OCI-LY7 (cell line): Measurements from ENCODE around the gene SCAMP5.

Experiments
- EZH2phosphoT487 ChIP-seq: fragments of 200-600 bp; sonication (generic); IDR thresholded peaks from 2 replicates; pipeline ENCODE4 v1.6.1; 2018; ENCODE audit warnings: low read depth, borderline replicate concordance, mild to moderate bottlenecking, mixed run types, antibody characterized with exemption, low read length, moderate library complexity, mixed read lengths
- TF ChIP-seq, protein P1 (sequence below): fragments of 200-600 bp; sonication (generic); conservative IDR thresholded peaks from 2 replicates; pipeline ENCODE4 v1.5.1; 2014; ENCODE audit warnings: mild to moderate bottlenecking, antibody characterized with exemption, low read length, moderate library complexity, mixed read lengths

DNA sequence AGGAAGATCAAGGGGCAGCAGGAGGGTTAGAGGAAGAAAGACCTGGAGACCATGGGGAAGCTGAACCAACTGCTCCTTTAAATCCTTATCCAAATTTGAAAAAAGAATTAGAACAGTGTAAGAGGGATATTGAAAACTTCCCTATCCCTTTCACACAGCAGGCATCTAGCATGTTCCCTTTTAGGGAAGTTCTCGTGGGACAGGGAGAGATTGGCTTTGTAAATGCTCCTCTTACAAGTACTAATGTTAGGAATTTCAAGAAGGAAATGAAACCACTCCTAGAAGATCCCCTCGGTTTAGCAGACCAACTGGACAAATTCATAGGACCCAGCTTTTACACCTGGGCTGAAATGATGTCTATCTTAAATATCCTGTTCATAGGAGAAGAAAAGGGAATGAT lies 69.5 kb downstream of the SCAMP5 start:
- TF ChIP-seq, protein P1, sequence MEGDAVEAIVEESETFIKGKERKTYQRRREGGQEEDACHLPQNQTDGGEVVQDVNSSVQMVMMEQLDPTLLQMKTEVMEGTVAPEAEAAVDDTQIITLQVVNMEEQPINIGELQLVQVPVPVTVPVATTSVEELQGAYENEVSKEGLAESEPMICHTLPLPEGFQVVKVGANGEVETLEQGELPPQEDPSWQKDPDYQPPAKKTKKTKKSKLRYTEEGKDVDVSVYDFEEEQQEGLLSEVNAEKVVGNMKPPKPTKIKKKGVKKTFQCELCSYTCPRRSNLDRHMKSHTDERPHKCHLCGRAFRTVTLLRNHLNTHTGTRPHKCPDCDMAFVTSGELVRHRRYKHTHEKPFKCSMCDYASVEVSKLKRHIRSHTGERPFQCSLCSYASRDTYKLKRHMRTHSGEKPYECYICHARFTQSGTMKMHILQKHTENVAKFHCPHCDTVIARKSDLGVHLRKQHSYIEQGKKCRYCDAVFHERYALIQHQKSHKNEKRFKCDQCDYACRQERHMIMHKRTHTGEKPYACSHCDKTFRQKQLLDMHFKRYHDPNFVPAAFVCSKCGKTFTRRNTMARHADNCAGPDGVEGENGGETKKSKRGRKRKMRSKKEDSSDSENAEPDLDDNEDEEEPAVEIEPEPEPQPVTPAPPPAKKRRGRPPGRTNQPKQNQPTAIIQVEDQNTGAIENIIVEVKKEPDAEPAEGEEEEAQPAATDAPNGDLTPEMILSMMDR: no peak
- no peak for TF ChIP-seq EZH2phosphoT487
